ENCODE data around the gene PRKAG1.

PRKAG1 gene

GRCh38 chr12:49059299-49060171 is 41.0 kb upstream of the PRKAG1 start:
- peak overlapping the region; percentile 87 for H3K4me3 ChIP-seq (replicated peaks; ENCODE audit: low read depth, low read length)
- peak; percentile 28 for DNase-seq (ENCODE audit: low read depth)
- no peak for TF ChIP-seq CTCF (IDR thresholded peaks at IDR 0.05; ENCODE audit: low read length, missing control alignments)

- no peak for TF ChIP-seq CTCF (IDR thresholded peaks at IDR 0.05; ENCODE audit: low read length, missing control alignments)
- peak overlapping the region; percentile 87 for H3K4me3 ChIP-seq (replicated peaks; ENCODE audit: low read depth, low read length)
- DNase-seq (ENCODE audit: low read depth): no peak
Observed at GRCh38 chr12:49059045-49059298, 40.4 kb upstream of the PRKAG1 start.

GRCh38 chr12:49058366-49059044 is 39.9 kb upstream of the PRKAG1 start:
- DNase-seq (ENCODE audit: low read depth): no peak
- no peak for TF ChIP-seq CTCF (IDR thresholded peaks at IDR 0.05; ENCODE audit: low read length, missing control alignments)
- H3K4me3 ChIP-seq (replicated peaks; ENCODE audit: low read depth, low read length): peak overlapping the region; percentile 87

GRCh38 chr12:49057888-49058287 is 39.3 kb upstream of the PRKAG1 start:
- DNase-seq (ENCODE audit: low read depth): no peak
- H3K4me3 ChIP-seq (replicated peaks; ENCODE audit: low read depth, low read length): peak overlapping the region; percentile 87
- no peak for TF ChIP-seq CTCF (IDR thresholded peaks at IDR 0.05; ENCODE audit: low read length, missing control alignments)

GRCh38 chr12:49055978-49056754 is 37.6 kb upstream of the PRKAG1 start:
- H3K4me3 ChIP-seq (replicated peaks; ENCODE audit: low read depth, low read length): peak overlapping the region; percentile 87
- peak; percentile 87 for DNase-seq (ENCODE audit: low read depth)
- TF ChIP-seq CTCF (IDR thresholded peaks at IDR 0.05; ENCODE audit: low read length, missing control alignments): no peak

- no peak for TF ChIP-seq CTCF (IDR thresholded peaks at IDR 0.05; ENCODE audit: low read length, missing control alignments)
- no peak for DNase-seq (ENCODE audit: low read depth)
- no peak overlapping the region for H3K4me3 ChIP-seq (replicated peaks; ENCODE audit: low read depth, low read length)
Observed at GRCh38 chr12:49055092-49055491, 36.5 kb upstream of the PRKAG1 start.
